Daoy (cell line): ENCODE data around the gene NLGN3. TPM values are rescaled to one million over a fixed set of nuclear protein-coding genes. Genes with fewer than 3 reads are reported as not detected.

Source experiments
- DNase-seq: peaks from one replicate; pipeline ENCODE4 v3.0.0-alpha.2; 2015; ENCODE audit warnings: low read depth
- total RNA-seq: library from RNA; depleted of rRNA; stranded (reverse); fragments of >200 nt; shearing (Covaris generic); gene quantifications from 2 replicates; pipeline ENCODE4 v1.2.3, GENCODE V29; 2014; rRNA removed

The NLGN3 gene
- total RNA-seq, 1 experiment from 2014 or later = not detected

- DNase-seq = no peak
These were observed 69.5 kb downstream of the NLGN3 start for GRCh38 chrX:71214152-71214551.

GRCh38 chrX:71214604-71215337 lies 70.1 kb downstream of the NLGN3 start:
- no peak for DNase-seq

GRCh38 chrX:71215338-71215912 lies 70.8 kb downstream of the NLGN3 start:
- DNase-seq = no peak

- no peak for DNase-seq
These were observed 71.8 kb downstream of the NLGN3 start for GRCh38 chrX:71216485-71216884.

GRCh38 chrX:71217298-71217697 lies 72.7 kb downstream of the NLGN3 start:
- no peak for DNase-seq

Other genes starting within 250 kb of the NLGN3 start
- gene TEX11, start 236.1 kb upstream of the NLGN3 start, total RNA-seq = not detected in 2 replicates
- 0.06 TPM in 1 of 2 replicates, not detected in the other for gene SLC7A3, start 213.7 kb upstream of the NLGN3 start, total RNA-seq
- gene SNX12, start 76.5 kb upstream of the NLGN3 start, total RNA-seq = 38.5 and 46.1 TPM in 2 replicates
- 0.69 and 2.9 TPM in 2 replicates for gene FOXO4, start 49.0 kb upstream of the NLGN3 start, total RNA-seq
- gene CXorf65, start 38.1 kb upstream of the NLGN3 start, total RNA-seq = not detected in 2 replicates
- not detected in 2 replicates for gene IL2RG, start 33.3 kb upstream of the NLGN3 start, total RNA-seq
- 14.7 and 17.7 TPM in 2 replicates for gene MED12, start 26.2 kb upstream of the NLGN3 start, total RNA-seq
- gene GJB1, start 78.4 kb downstream of the NLGN3 start, total RNA-seq = not detected in 2 replicates
- gene ZMYM3, start 109.3 kb downstream of the NLGN3 start, total RNA-seq = 8.8 and 10.3 TPM in 2 replicates
- gene NONO, start 138.8 kb downstream of the NLGN3 start, total RNA-seq = 413 and 418 TPM in 2 replicates
- gene ITGB1BP2, start 156.9 kb downstream of the NLGN3 start, total RNA-seq = 0.65 and 1.3 TPM in 2 replicates
- gene TAF1, start 221.5 kb downstream of the NLGN3 start, total RNA-seq = 17.4 and 34.3 TPM in 2 replicates